ENCODE data around the gene MME.

The MME gene

DNA sequence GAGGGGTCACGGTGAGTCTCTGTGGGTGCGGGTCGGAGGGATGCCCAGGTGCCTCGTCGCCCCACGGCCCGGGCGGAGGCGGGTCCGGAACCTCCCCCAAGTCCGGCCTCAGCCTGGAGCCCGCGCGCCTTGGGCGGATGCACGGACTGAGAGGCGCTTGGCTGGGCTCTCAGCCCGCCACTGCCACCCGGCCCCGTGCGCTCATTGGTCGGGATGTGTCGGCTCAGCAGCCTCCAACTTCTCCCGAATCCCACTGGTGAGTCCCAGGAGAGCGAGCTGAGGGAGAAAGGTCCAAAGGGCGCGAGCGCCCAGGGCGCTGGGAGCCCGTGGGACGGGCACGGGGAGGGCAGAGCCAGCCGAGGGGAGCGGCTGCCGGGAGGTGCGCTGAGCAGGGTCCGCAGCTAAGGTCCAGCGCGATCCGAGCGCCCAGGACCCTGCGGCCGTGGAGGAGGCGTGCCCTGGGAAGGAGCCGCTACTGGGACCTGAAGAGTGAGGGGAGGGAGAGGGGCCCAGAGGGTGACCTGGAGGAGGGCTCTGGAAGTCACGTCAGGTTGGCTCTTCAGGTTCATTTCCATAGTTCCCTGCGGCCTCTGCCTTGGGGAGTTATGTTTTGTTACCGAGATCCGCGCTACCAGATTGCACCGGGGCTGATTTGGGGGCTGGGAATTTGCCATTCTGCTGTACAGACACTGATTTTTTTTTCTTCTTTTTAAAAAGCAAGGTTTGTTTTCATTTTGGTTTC lies at the start of gene MME:
MME (plus strand) TSS at position 574 of the 742 bp plus-strand sequence. CDS start 3,849 bp downstream, outside the sequence.
- peak within 1 kb of the TSS; percentile 61 for H3K9ac ChIP-seq (ENCODE audit: low read depth, low read length)
- peak within 1 kb of the TSS; percentile 78 for H3K4me3 ChIP-seq (ENCODE audit: low read depth, low read length)
- peaks cover 4% of the 10 kb centered on the region for H3K4me1 ChIP-seq (ENCODE audit: control insufficient read depth, insufficient read depth, low read length)
- no peaks in the 10 kb centered on the region for H3K36me3 ChIP-seq (ENCODE audit: control insufficient read depth, insufficient read depth, low read length)
- H3K9me3 ChIP-seq (ENCODE audit: control insufficient read depth, insufficient read depth, low read length), result no peaks in the 10 kb centered on the region
- H3K27me3 ChIP-seq (ENCODE audit: control insufficient read depth, insufficient read depth, low read length), result peaks cover 14% of the 10 kb centered on the region

DNA sequence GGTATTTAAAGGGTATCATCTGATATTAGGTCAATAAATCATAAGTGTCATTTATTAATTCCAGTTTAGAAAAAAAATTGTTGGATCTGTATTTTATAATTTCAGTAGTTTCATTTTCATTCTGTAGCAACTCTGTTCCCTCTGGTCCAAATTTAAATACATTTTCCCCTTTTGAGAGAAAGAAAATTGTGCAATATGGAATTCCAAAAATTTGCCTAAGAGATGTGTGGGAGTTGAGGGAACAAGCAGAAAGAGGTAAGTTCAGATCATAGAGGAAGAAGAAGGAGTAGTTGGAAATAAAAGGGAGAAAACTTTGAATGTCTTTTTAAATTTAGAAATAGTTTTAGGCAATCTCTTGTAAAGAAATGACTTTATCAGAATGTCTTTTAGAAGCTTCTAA lies 48.9 kb upstream of the MME start:
- H3K27me3 ChIP-seq (ENCODE audit: control insufficient read depth, insufficient read depth, low read length), result no peaks in the 10 kb centered on the region
- no peak overlapping the region for H3K9ac ChIP-seq (ENCODE audit: low read depth, low read length)
- H3K4me1 ChIP-seq (ENCODE audit: control insufficient read depth, insufficient read depth, low read length), result peaks cover 7% of the 10 kb centered on the region
- H3K36me3 ChIP-seq (ENCODE audit: control insufficient read depth, insufficient read depth, low read length), result no peaks in the 10 kb centered on the region
- peaks cover 9% of the 10 kb centered on the region for H3K9me3 ChIP-seq (ENCODE audit: control insufficient read depth, insufficient read depth, low read length)
- no peak overlapping the region for H3K4me3 ChIP-seq (ENCODE audit: low read depth, low read length)

DNA sequence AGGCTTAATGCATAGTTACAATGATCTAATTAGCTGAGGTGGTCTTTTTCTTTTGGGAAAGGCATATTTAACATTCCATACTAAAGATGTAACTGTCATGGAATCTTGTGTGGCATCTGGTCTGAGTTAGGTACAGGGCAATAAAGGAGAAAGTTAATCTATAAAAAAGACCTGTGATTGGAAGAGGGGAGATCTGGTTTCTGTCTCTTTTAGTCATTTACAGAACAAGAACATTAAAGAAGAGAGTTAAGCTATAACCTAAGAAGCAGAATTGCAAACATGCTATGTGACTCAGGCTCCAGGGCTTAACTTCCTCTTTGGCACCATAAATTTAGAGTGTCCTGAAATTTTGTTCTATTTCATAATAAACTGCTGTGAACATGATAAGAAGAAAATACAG lies 47.2 kb upstream of the MME start:
- H3K36me3 ChIP-seq (ENCODE audit: control insufficient read depth, insufficient read depth, low read length), result no peaks in the 10 kb centered on the region
- no peak overlapping the region for H3K4me3 ChIP-seq (ENCODE audit: low read depth, low read length)
- no peaks in the 10 kb centered on the region for H3K27me3 ChIP-seq (ENCODE audit: control insufficient read depth, insufficient read depth, low read length)
- peaks cover 9% of the 10 kb centered on the region for H3K9me3 ChIP-seq (ENCODE audit: control insufficient read depth, insufficient read depth, low read length)
- peaks cover 7% of the 10 kb centered on the region for H3K4me1 ChIP-seq (ENCODE audit: control insufficient read depth, insufficient read depth, low read length)
- H3K9ac ChIP-seq (ENCODE audit: low read depth, low read length), result no peak overlapping the region

DNA sequence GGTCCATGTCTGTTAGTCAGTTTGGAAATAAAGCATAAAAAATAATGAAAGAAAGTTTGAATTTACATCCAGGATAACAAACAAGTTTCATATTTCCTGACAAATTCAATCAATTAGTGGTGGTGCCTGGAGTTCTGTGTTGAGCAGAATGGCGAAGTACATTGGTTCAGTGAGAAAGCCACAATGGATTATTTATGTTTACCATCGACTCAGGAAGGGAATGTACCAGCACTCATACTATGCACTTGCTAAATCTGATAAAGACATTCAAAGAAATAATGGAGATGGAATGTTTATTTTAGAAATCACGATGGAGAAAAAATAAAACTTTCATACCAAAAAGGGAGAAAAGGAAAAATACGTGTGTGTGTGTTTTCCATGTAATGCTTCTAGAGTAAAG lies 45.3 kb upstream of the MME start:
- no peak overlapping the region for H3K9ac ChIP-seq (ENCODE audit: low read depth, low read length)
- H3K27me3 ChIP-seq (ENCODE audit: control insufficient read depth, insufficient read depth, low read length), result no peaks in the 10 kb centered on the region
- no peaks in the 10 kb centered on the region for H3K36me3 ChIP-seq (ENCODE audit: control insufficient read depth, insufficient read depth, low read length)
- H3K9me3 ChIP-seq (ENCODE audit: control insufficient read depth, insufficient read depth, low read length), result no peaks in the 10 kb centered on the region
- H3K4me3 ChIP-seq (ENCODE audit: low read depth, low read length), result no peak overlapping the region
- peaks cover 7% of the 10 kb centered on the region for H3K4me1 ChIP-seq (ENCODE audit: control insufficient read depth, insufficient read depth, low read length)

DNA sequence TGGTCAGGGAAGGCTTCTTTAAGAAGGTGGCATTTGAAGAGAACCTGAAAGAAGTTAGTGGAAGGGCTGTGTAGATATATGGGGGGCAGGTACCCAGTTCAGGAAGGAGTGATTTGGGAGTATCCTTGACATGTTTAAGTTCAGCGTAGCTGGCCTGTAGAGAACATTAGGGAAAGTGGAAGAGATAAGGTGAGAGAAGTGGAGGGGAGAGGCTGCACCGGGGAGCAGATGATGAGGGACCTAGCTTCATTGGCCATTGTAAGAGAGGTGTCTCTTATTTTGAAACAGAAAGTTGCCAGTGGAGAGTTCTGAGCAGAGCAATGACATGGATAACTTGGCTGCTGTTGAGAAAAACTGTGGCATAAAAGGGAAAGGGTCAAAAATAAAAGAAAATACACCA lies 44.6 kb upstream of the MME start:
- Histone ChIP-seq H3K9ac (ENCODE audit: low read depth, low read length) (no peak overlapping the region), H3K27me3 (ENCODE audit: control insufficient read depth, insufficient read depth, low read length) (no peaks in the 10 kb centered on the region), H3K9me3 (ENCODE audit: control insufficient read depth, insufficient read depth, low read length) (no peaks in the 10 kb centered on the region), H3K4me1 (ENCODE audit: control insufficient read depth, insufficient read depth, low read length) (peaks cover 6% of the 10 kb centered on the region), H3K4me3 (ENCODE audit: low read depth, low read length) (no peak overlapping the region), H3K36me3 (ENCODE audit: control insufficient read depth, insufficient read depth, low read length) (no peaks in the 10 kb centered on the region)

DNA sequence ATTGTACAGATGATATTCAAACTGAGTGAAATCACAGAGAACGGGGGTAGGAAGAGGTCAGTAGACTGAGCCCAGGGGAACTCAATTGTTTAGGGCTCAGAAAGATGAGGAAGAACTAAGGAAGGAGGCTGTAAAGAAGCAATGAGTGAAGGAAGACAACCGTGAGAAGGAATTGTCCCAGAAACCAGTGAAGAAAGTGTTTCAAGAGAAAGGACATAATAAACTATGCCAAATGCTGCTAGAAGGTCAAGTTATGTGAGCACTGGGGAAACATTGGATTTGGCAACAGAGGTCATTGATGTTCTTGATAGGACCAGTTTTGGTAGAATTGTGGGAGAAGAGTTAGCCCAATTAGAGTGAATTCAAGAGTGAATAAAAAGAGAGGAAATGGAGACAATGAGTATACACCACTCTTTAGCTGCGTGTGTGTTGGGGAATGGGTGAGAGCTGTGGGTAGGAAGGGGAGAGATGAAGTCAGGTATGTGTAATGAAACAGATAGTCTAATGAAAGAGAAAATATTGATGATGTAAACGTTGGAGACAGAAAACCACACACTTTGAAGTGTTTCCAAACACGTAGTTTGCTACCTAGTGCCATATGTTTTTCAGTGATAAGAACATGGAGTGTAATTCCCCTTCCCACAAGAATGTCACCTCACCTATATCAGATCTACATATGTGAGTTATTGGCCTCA lies 42.5 kb upstream of the MME start:
- Histone ChIP-seq H3K4me3 (ENCODE audit: low read depth, low read length) (no peak overlapping the region), H3K36me3 (ENCODE audit: control insufficient read depth, insufficient read depth, low read length) (no peaks in the 10 kb centered on the region), H3K4me1 (ENCODE audit: control insufficient read depth, insufficient read depth, low read length) (no peaks in the 10 kb centered on the region), H3K27me3 (ENCODE audit: control insufficient read depth, insufficient read depth, low read length) (no peaks in the 10 kb centered on the region), H3K9me3 (ENCODE audit: control insufficient read depth, insufficient read depth, low read length) (no peaks in the 10 kb centered on the region), H3K9ac (ENCODE audit: low read depth, low read length) (no peak overlapping the region)

DNA sequence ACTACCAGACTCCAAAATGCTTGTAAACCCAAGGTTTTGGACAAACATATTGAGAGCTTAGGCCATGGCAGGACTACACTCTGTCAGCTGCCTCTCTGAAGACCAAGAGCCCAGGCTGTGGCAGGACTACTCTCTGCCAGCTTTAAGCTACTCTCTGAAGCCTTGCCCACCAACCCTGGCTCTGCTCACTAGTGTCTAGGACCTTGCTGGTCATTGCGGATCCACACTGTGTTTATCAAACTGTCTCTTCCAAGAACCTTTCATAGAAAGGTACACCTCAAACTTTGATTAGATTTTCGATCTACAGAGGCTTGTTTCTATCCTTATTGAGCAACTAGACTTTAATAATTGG lies 41.9 kb upstream of the MME start:
- no peaks in the 10 kb centered on the region for H3K4me1 ChIP-seq (ENCODE audit: control insufficient read depth, insufficient read depth, low read length)
- H3K27me3 ChIP-seq (ENCODE audit: control insufficient read depth, insufficient read depth, low read length), result no peaks in the 10 kb centered on the region
- H3K9me3 ChIP-seq (ENCODE audit: control insufficient read depth, insufficient read depth, low read length), result no peaks in the 10 kb centered on the region
- no peaks in the 10 kb centered on the region for H3K36me3 ChIP-seq (ENCODE audit: control insufficient read depth, insufficient read depth, low read length)
- H3K9ac ChIP-seq (ENCODE audit: low read depth, low read length), result no peak overlapping the region
- H3K4me3 ChIP-seq (ENCODE audit: low read depth, low read length), result no peak overlapping the region

DNA sequence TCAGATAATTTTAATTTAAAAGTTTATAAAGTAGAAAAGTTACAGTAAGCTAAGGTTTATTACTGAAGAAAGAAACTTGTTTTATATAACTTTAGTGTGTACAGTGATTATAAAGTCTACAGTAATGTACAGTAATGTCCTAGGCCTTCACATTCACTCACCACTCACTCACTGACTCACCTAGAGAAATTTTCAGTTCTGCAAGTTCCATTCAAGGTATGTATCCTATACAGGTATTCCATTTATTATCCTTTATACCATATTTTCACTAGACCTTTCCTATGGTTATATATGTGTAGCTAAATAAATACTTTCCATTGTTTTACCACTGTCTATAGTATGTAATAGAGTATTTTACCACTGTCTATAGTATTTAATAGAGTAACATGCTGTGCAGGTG lies 33.2 kb upstream of the MME start:
- Histone ChIP-seq H3K9ac (ENCODE audit: low read depth, low read length) (no peak overlapping the region), H3K36me3 (ENCODE audit: control insufficient read depth, insufficient read depth, low read length) (no peaks in the 10 kb centered on the region)

DNA sequence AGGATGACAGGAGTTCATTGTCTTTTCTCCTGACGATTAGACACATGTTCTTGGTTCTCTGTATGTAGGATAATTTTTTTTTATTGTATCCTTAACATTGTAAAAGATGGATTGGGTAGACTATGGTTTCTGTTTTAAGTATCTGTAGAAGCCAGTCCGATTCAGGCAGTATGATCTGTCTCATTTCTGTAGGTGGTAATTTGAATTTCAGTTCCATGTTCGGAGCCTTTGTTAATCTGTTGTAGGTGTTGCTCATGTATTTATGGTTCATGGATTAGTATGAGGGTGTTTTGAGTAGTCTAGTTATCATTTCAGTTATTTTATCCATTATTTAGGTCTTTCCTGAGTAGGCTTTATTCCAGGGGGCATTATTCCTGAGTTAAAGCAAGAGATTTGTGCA lies 32.4 kb upstream of the MME start:
- H3K4me1 ChIP-seq (ENCODE audit: control insufficient read depth, insufficient read depth, low read length), result no peaks in the 10 kb centered on the region
- no peak overlapping the region for H3K9ac ChIP-seq (ENCODE audit: low read depth, low read length)
- peaks cover 3% of the 10 kb centered on the region for H3K36me3 ChIP-seq (ENCODE audit: control insufficient read depth, insufficient read depth, low read length)
- H3K9me3 ChIP-seq (ENCODE audit: control insufficient read depth, insufficient read depth, low read length), result no peaks in the 10 kb centered on the region
- H3K4me3 ChIP-seq (ENCODE audit: low read depth, low read length), result no peak overlapping the region
- H3K27me3 ChIP-seq (ENCODE audit: control insufficient read depth, insufficient read depth, low read length), result no peaks in the 10 kb centered on the region

More for the DNA sequence above, 33.2 kb upstream of the MME start:
- Histone ChIP-seq H3K4me1 (ENCODE audit: control insufficient read depth, insufficient read depth, low read length) (no peaks in the 10 kb centered on the region), H3K9me3 (ENCODE audit: control insufficient read depth, insufficient read depth, low read length) (no peaks in the 10 kb centered on the region), H3K4me3 (ENCODE audit: low read depth, low read length) (no peak overlapping the region), H3K27me3 (ENCODE audit: control insufficient read depth, insufficient read depth, low read length) (no peaks in the 10 kb centered on the region)

DNA sequence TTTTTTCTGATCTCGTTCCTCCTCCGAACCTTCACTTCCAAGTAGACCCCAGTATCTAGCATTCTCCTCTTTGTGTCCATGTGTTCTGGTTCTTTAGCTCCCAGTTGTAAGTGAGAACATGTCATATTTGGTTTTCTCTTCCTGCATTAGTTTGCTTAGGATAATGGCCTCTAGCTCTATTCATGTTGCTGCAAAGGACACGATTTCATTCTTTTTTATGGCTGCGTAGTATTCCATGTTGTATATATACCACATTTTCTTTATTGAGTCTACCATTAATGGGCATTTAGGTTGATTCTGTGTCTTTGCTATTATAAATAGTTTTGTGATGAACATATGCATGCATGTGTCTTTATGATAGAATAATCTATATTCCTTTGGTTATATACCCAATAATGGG lies 30.2 kb upstream of the MME start:
- peaks cover 3% of the 10 kb centered on the region for H3K36me3 ChIP-seq (ENCODE audit: control insufficient read depth, insufficient read depth, low read length)
- H3K4me3 ChIP-seq (ENCODE audit: low read depth, low read length), result no peak overlapping the region
- no peaks in the 10 kb centered on the region for H3K27me3 ChIP-seq (ENCODE audit: control insufficient read depth, insufficient read depth, low read length)
- H3K9ac ChIP-seq (ENCODE audit: low read depth, low read length), result no peak overlapping the region
- no peaks in the 10 kb centered on the region for H3K9me3 ChIP-seq (ENCODE audit: control insufficient read depth, insufficient read depth, low read length)
- H3K4me1 ChIP-seq (ENCODE audit: control insufficient read depth, insufficient read depth, low read length), result no peaks in the 10 kb centered on the region

DNA sequence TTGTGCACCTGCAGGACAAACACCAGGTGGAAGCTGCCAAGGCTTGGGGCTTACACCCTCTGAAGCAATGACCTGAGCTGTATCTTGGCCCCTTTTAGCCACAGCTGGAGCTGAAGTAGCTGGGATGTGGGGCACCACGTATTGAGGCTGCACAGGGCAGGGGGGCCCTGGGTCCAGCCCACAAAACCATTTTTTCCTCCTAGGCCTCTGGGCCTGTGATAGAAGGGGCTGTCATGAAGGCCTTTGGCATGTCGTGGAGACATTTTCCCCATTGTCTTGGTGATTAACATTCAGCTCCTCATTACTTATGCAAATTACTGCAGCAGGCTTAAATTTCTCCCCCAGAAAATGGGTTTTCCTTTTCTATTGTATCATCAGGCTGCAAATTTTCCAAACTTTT lies 27.6 kb upstream of the MME start:
- Histone ChIP-seq H3K9me3 (ENCODE audit: control insufficient read depth, insufficient read depth, low read length) (no peaks in the 10 kb centered on the region), H3K9ac (ENCODE audit: low read depth, low read length) (no peak overlapping the region), H3K4me1 (ENCODE audit: control insufficient read depth, insufficient read depth, low read length) (no peaks in the 10 kb centered on the region), H3K4me3 (ENCODE audit: low read depth, low read length) (no peak overlapping the region), H3K36me3 (ENCODE audit: control insufficient read depth, insufficient read depth, low read length) (peaks cover 3% of the 10 kb centered on the region), H3K27me3 (ENCODE audit: control insufficient read depth, insufficient read depth, low read length) (no peaks in the 10 kb centered on the region)

DNA sequence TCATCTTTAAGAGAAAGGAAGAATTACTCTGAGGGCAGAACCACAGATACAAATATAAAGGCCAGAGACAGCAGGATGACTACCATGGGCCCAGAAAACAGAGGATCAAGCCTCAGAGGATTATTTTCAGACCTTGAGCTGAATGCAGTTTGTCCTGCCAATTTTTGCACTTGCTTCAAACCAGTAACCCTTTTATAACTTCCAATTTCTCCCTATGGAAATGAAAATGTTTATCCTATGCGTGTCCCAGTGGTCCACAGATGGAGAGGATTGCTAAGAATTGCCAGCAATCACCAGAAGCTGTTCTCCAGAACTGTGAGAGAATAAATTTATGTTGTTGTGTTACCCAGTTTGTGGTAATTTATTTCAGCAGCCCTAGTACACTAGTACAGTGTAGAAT lies 26.4 kb upstream of the MME start:
- Histone ChIP-seq H3K4me3 (ENCODE audit: low read depth, low read length) (no peak overlapping the region), H3K9me3 (ENCODE audit: control insufficient read depth, insufficient read depth, low read length) (no peaks in the 10 kb centered on the region), H3K4me1 (ENCODE audit: control insufficient read depth, insufficient read depth, low read length) (no peaks in the 10 kb centered on the region), H3K9ac (ENCODE audit: low read depth, low read length) (no peak overlapping the region), H3K27me3 (ENCODE audit: control insufficient read depth, insufficient read depth, low read length) (no peaks in the 10 kb centered on the region), H3K36me3 (ENCODE audit: control insufficient read depth, insufficient read depth, low read length) (peaks cover 3% of the 10 kb centered on the region)

All from iPS-15b (cell line).